ENCODE measurements around the gene PBX3. TPM values are rescaled to one million over a fixed set of nuclear protein-coding genes. Genes with fewer than 3 reads are reported as not detected.

PBX3 gene
- total RNA-seq, 1 donor from 2014 or later, result 6.3 TPM

- no peak for TF ChIP-seq CTCF (IDR thresholded peaks at IDR 0.05; ENCODE audit: insufficient read depth, low read length, severe bottlenecking)
- DNase-seq (ENCODE audit: low read depth) (peak; percentile 99), FAIRE-seq (peak; percentile 95)
- Histone ChIP-seq H3K36me3 (ENCODE audit: control insufficient read depth, insufficient read depth, low read length) (peaks cover 2% of the 10 kb centered on the region), H3K4me3 (ENCODE audit: low read depth, low read length) (no peak overlapping the region), H3K27me3 (ENCODE audit: control insufficient read depth, insufficient read depth, low read length) (no peaks in the 10 kb centered on the region)
These were observed 184.8 kb downstream of the PBX3 start for GRCh38 chr9:125932012-125932411.

- Histone ChIP-seq H3K27me3 (ENCODE audit: control insufficient read depth, insufficient read depth, low read length) (no peaks in the 10 kb centered on the region), H3K4me3 (ENCODE audit: low read depth, low read length) (no peak overlapping the region), H3K36me3 (ENCODE audit: control insufficient read depth, insufficient read depth, low read length) (peaks cover 2% of the 10 kb centered on the region)
- DNase-seq (ENCODE audit: low read depth), result peak; percentile 71
- no peak for FAIRE-seq
- no peak for TF ChIP-seq CTCF (IDR thresholded peaks at IDR 0.05; ENCODE audit: insufficient read depth, low read length, severe bottlenecking)
These were observed 185.7 kb downstream of the PBX3 start for GRCh38 chr9:125932746-125933455.

GRCh38 chr9:125942125-125942524, 195.0 kb downstream of the PBX3 start:
- no peak for FAIRE-seq
- DNase-seq (ENCODE audit: low read depth), result no peak
- Histone ChIP-seq H3K27me3 (ENCODE audit: control insufficient read depth, insufficient read depth, low read length) (no peaks in the 10 kb centered on the region), H3K36me3 (ENCODE audit: control insufficient read depth, insufficient read depth, low read length) (no peaks in the 10 kb centered on the region), H3K4me3 (ENCODE audit: low read depth, low read length) (no peak overlapping the region)
- no peak for TF ChIP-seq CTCF (IDR thresholded peaks at IDR 0.05; ENCODE audit: insufficient read depth, low read length, severe bottlenecking)

GRCh38 chr9:125943831-125944230, 196.7 kb downstream of the PBX3 start:
- no peak for TF ChIP-seq CTCF (IDR thresholded peaks at IDR 0.05; ENCODE audit: insufficient read depth, low read length, severe bottlenecking)
- no peaks in the 10 kb centered on the region for H3K27me3 ChIP-seq (ENCODE audit: control insufficient read depth, insufficient read depth, low read length)
- no peak for FAIRE-seq
- H3K4me3 ChIP-seq (ENCODE audit: low read depth, low read length), result no peak overlapping the region
- no peaks in the 10 kb centered on the region for H3K36me3 ChIP-seq (ENCODE audit: control insufficient read depth, insufficient read depth, low read length)
- DNase-seq (ENCODE audit: low read depth), result no peak

- no peak for TF ChIP-seq CTCF (IDR thresholded peaks at IDR 0.05; ENCODE audit: insufficient read depth, low read length, severe bottlenecking)
These were observed 199.2 kb downstream of the PBX3 start for GRCh38 chr9:125946397-125946796.

More at GRCh38 chr9:125946397-125946796, 199.2 kb downstream of the PBX3 start:
- Histone ChIP-seq H3K27me3 (ENCODE audit: control insufficient read depth, insufficient read depth, low read length) (no peaks in the 10 kb centered on the region), H3K36me3 (ENCODE audit: control insufficient read depth, insufficient read depth, low read length) (no peaks in the 10 kb centered on the region), H3K4me3 (ENCODE audit: low read depth, low read length) (no peak overlapping the region)
- FAIRE-seq (no peak), DNase-seq (ENCODE audit: low read depth) (no peak)

All from bronchial epithelial cell (primary cell).